ENCODE measurements around the gene ERCC1.

- TF ChIP-seq NFIC (IDR thresholded peaks at IDR 0.05) (no peak; the same call in 1 of the 2 replicates), RAD21 (IDR thresholded peaks at IDR 0.05; ENCODE audit: low read depth) (no peak), YY1 (IDR thresholded peaks at IDR 0.05; ENCODE audit: low read depth) (0 out of 2 replicates have a peak, but pooled peaks have one; percentile 51), MAX (IDR thresholded peaks at IDR 0.05) (0 out of 2 replicates have a peak, but pooled peaks have one; percentile 20), TAF1 (IDR thresholded peaks at IDR 0.05; ENCODE audit: low read depth) (peak; percentile 65; the same call in 1 of the 2 replicates), TEAD4 (IDR thresholded peaks at IDR 0.05) (peak; percentile 10; the same call in 1 of the 2 replicates), CREB1 (IDR thresholded peaks at IDR 0.05; ENCODE audit: low read depth) (no peak), EP300 (IDR thresholded peaks at IDR 0.05; ENCODE audit: borderline replicate concordance) (no peak), TCF12 (IDR thresholded peaks at IDR 0.05; ENCODE audit: low read depth) (0 out of 2 replicates have a peak, but pooled peaks have one; percentile 15), FOXM1 (IDR thresholded peaks at IDR 0.05; ENCODE audit: borderline replicate concordance, low read depth) (0 out of 2 replicates have a peak, but pooled peaks have one; percentile 0), REST (IDR thresholded peaks at IDR 0.05; ENCODE audit: low read depth) (no peak), EGR1 (IDR thresholded peaks at IDR 0.05) (no peak), CEBPB (IDR thresholded peaks at IDR 0.05) (no peak)
- TF ChIP-seq, protein P1, sequence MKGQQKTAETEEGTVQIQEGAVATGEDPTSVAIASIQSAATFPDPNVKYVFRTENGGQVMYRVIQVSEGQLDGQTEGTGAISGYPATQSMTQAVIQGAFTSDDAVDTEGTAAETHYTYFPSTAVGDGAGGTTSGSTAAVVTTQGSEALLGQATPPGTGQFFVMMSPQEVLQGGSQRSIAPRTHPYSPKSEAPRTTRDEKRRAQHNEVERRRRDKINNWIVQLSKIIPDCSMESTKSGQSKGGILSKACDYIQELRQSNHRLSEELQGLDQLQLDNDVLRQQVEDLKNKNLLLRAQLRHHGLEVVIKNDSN (IDR thresholded peaks at IDR 0.05) = no peak
These were observed 18.9 kb downstream of the ERCC1 start, which contains the start of gene PPP1R13L for GRCh38 chr19:45404557-45405434.
